Karpas-422 (cell line): ENCODE results near the gene PKNOX2. TPM values are rescaled to one million over a fixed set of nuclear protein-coding genes. Genes with fewer than 3 reads are reported as not detected.
A peak's percentile ranks its signal among the peaks of the same experiment; 100 is the strongest.

Experiments
- DNase-seq: peaks from one replicate; pipeline ENCODE4 v3.0.0-alpha.2; 2015
- H2AFZ ChIP-seq: fragments of 200-600 bp; sonication (generic); 2 replicates; pipeline ENCODE4 v1.6.1; 2014; ENCODE audit warnings: antibody characterized with exemption, low read length, mixed read lengths
- H3K27ac ChIP-seq: fragments of 200-600 bp; sonication (generic); 2 replicates; pipeline ENCODE4 v1.5.1; 2014; ENCODE audit warnings: mild to moderate bottlenecking, low read length, moderate library complexity
- H3K27me3 ChIP-seq: fragments of 200-600 bp; sonication (generic); 2 replicates; pipeline ENCODE4 v1.6.1; 2014; ENCODE audit warnings: low read length, mixed read lengths
- H3K36me3 ChIP-seq: fragments of 200-600 bp; sonication (generic); 2 replicates; pipeline ENCODE4 v1.6.1; 2014; ENCODE audit warnings: low read length, mixed read lengths; ENCODE audit not compliant: insufficient read depth
- H3K4me1 ChIP-seq: fragments of 200-600 bp; sonication (generic); 2 replicates; pipeline ENCODE4 v1.6.1; 2014; ENCODE audit warnings: mild to moderate bottlenecking, low read length, mixed read lengths
- H3K4me2 ChIP-seq: fragments of 200-600 bp; sonication (generic); 2 replicates; pipeline ENCODE4 v1.6.1; 2014; ENCODE audit warnings: low read length, low read depth, mild to moderate bottlenecking; ENCODE audit not compliant: poor library complexity, severe bottlenecking
- H3K4me3 ChIP-seq: fragments of 200-600 bp; sonication (generic); 2 replicates; pipeline ENCODE4 v1.5.1; 2014; ENCODE audit warnings: mild to moderate bottlenecking, antibody characterized with exemption, low read length, mixed read lengths
- H3K79me2 ChIP-seq: fragments of 200-600 bp; sonication (generic); 2 replicates; pipeline ENCODE4 v1.6.1; 2014; ENCODE audit warnings: mild to moderate bottlenecking, low read length, mixed read lengths
- H3K9ac ChIP-seq: fragments of 200-600 bp; sonication (generic); 2 replicates; pipeline ENCODE4 v1.6.0; 2014; ENCODE audit warnings: low read length
- H3K9me2 ChIP-seq: fragments of 200-600 bp; sonication (generic), shearing (Covaris generic); replicated peaks from 2 replicates; pipeline ENCODE4 v1.6.0; 2014; ENCODE audit warnings: mild to moderate bottlenecking, low read length, moderate library complexity; ENCODE audit not compliant: insufficient read depth
- H3K9me3 ChIP-seq: fragments of 300-700, 200-600 bp; sonication (generic); 2 replicates; pipeline ENCODE4 v1.6.1; 2014; ENCODE audit warnings: low read length, mixed read lengths
- H4K20me1 ChIP-seq: fragments of 200-600 bp; sonication (generic); 2 replicates; pipeline ENCODE4 v1.6.1; 2014; ENCODE audit warnings: mild to moderate bottlenecking, antibody characterized with exemption, low read length, low read depth; ENCODE audit not compliant: insufficient read depth
- total RNA-seq: library from RNA; depleted of rRNA; stranded (reverse); fragments of >200 nt; shearing (Covaris generic); gene quantifications from 2 replicates; pipeline ENCODE4 v1.2.3, GENCODE V29; 2014; ENCODE audit warnings: low replicate concordance

Gene PKNOX2
- total RNA-seq, 1 experiment from 2014 or later: 1.5 TPM

- no peak overlapping the region for H3K27ac ChIP-seq
- H3K9me2 ChIP-seq: no peaks in the 10 kb centered on the region
- H2AFZ ChIP-seq: no peak overlapping the region
- no peaks in the 10 kb centered on the region for H3K4me1 ChIP-seq
- H3K4me3 ChIP-seq: no peak overlapping the region
- no peak overlapping the region for H3K4me2 ChIP-seq
- H3K36me3 ChIP-seq: no peaks in the 10 kb centered on the region
- no peak for DNase-seq
- H3K27me3 ChIP-seq: no peaks in the 10 kb centered on the region
- H3K9ac ChIP-seq: no peak overlapping the region
- no peaks in the 10 kb centered on the region for H3K79me2 ChIP-seq
- no peaks in the 10 kb centered on the region for H3K9me3 ChIP-seq
- no peaks in the 10 kb centered on the region for H4K20me1 ChIP-seq
These were observed 32.5 kb upstream of the PKNOX2 start for GRCh38 chr11:125132071-125132470.

DNA sequence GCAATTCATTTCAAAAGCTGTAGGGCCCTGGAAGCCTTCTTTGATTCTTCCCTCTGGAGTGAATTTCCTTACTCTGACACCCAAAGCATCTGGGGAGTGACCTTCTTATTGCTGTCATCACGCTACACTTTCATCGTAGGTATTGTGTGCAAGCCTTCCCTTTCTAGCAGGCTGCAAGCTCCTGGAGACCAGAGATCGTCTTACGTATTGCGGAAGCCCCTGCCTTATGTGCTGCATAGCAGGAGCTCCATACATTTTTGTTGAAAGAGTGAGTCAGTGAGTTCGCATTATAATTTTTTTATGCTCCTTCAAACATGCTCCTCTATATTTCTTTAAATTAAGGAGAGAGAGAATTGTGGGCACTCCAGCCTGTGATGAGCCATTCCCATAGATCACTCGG is 32.0 kb upstream of the PKNOX2 start:
- Histone ChIP-seq H4K20me1 (no peaks in the 10 kb centered on the region), H3K4me3 (no peak overlapping the region), H3K9ac (no peak overlapping the region), H3K4me2 (no peak overlapping the region), H3K79me2 (no peaks in the 10 kb centered on the region), H3K9me3 (no peaks in the 10 kb centered on the region), H3K4me1 (no peaks in the 10 kb centered on the region), H3K27ac (no peak overlapping the region), H3K9me2 (no peaks in the 10 kb centered on the region), H3K36me3 (no peaks in the 10 kb centered on the region), H3K27me3 (no peaks in the 10 kb centered on the region), H2AFZ (no peak overlapping the region)
- no peak for DNase-seq

GRCh38 chr11:125136001-125136400 is 28.6 kb upstream of the PKNOX2 start:
- no peaks in the 10 kb centered on the region for H3K9me2 ChIP-seq
- H4K20me1 ChIP-seq: no peaks in the 10 kb centered on the region
- no peak overlapping the region for H3K9ac ChIP-seq
- H3K27ac ChIP-seq: no peak overlapping the region
- no peaks in the 10 kb centered on the region; the same call in 1 of the 2 replicates for H3K4me1 ChIP-seq
- no peaks in the 10 kb centered on the region for H3K9me3 ChIP-seq
- H2AFZ ChIP-seq: no peak overlapping the region
- H3K36me3 ChIP-seq: no peaks in the 10 kb centered on the region
- H3K79me2 ChIP-seq: no peaks in the 10 kb centered on the region
- DNase-seq: no peak
- no peak overlapping the region for H3K4me2 ChIP-seq
- no peak overlapping the region for H3K4me3 ChIP-seq
- no peaks in the 10 kb centered on the region for H3K27me3 ChIP-seq

GRCh38 chr11:125138966-125139365 is 25.6 kb upstream of the PKNOX2 start:
- no peak overlapping the region for H3K27ac ChIP-seq
- H3K4me1 ChIP-seq: peaks cover 7% of the 10 kb centered on the region
- H3K79me2 ChIP-seq: no peaks in the 10 kb centered on the region
- H2AFZ ChIP-seq: no peak overlapping the region
- H3K9me3 ChIP-seq: no peaks in the 10 kb centered on the region
- no peaks in the 10 kb centered on the region for H3K36me3 ChIP-seq
- H4K20me1 ChIP-seq: no peaks in the 10 kb centered on the region
- H3K27me3 ChIP-seq: no peaks in the 10 kb centered on the region
- no peak overlapping the region for H3K4me2 ChIP-seq
- H3K4me3 ChIP-seq: no peak overlapping the region
- no peaks in the 10 kb centered on the region for H3K9me2 ChIP-seq
- DNase-seq: no peak
- H3K9ac ChIP-seq: no peak overlapping the region

GRCh38 chr11:125139778-125140177 is 24.8 kb upstream of the PKNOX2 start:
- H3K4me3 ChIP-seq: no peak overlapping the region
- no peak for DNase-seq
- H3K9me2 ChIP-seq: no peaks in the 10 kb centered on the region
- H3K27ac ChIP-seq: no peak overlapping the region
- no peaks in the 10 kb centered on the region for H3K79me2 ChIP-seq
- no peak overlapping the region for H3K4me2 ChIP-seq
- no peaks in the 10 kb centered on the region for H3K36me3 ChIP-seq
- H4K20me1 ChIP-seq: no peaks in the 10 kb centered on the region
- H3K27me3 ChIP-seq: no peaks in the 10 kb centered on the region
- H3K9me3 ChIP-seq: no peaks in the 10 kb centered on the region
- H3K9ac ChIP-seq: no peak overlapping the region
- H3K4me1 ChIP-seq: peaks cover 7% of the 10 kb centered on the region
- H2AFZ ChIP-seq: no peak overlapping the region

GRCh38 chr11:125140233-125140632 is 24.3 kb upstream of the PKNOX2 start:
- no peaks in the 10 kb centered on the region for H3K9me3 ChIP-seq
- no peak overlapping the region for H3K4me2 ChIP-seq
- H3K27me3 ChIP-seq: no peaks in the 10 kb centered on the region
- no peak overlapping the region for H3K9ac ChIP-seq
- no peaks in the 10 kb centered on the region for H3K36me3 ChIP-seq
- H4K20me1 ChIP-seq: no peaks in the 10 kb centered on the region
- H3K4me3 ChIP-seq: no peak overlapping the region
- H3K4me1 ChIP-seq: peaks cover 7% of the 10 kb centered on the region
- no peak overlapping the region for H2AFZ ChIP-seq
- H3K9me2 ChIP-seq: no peaks in the 10 kb centered on the region
- DNase-seq: no peak
- no peak overlapping the region for H3K27ac ChIP-seq
- no peaks in the 10 kb centered on the region for H3K79me2 ChIP-seq

- H3K79me2 ChIP-seq: no peaks in the 10 kb centered on the region
- no peaks in the 10 kb centered on the region for H3K9me2 ChIP-seq
- H3K4me2 ChIP-seq: peak overlapping the region; percentile 56
- no peaks in the 10 kb centered on the region for H3K27me3 ChIP-seq
- H3K9me3 ChIP-seq: no peaks in the 10 kb centered on the region
- no peaks in the 10 kb centered on the region for H4K20me1 ChIP-seq
- no peak overlapping the region for H3K4me3 ChIP-seq
- H3K36me3 ChIP-seq: no peaks in the 10 kb centered on the region
- H2AFZ ChIP-seq: no peak overlapping the region
- no peak for DNase-seq
- peaks cover 8% of the 10 kb centered on the region for H3K4me1 ChIP-seq
- H3K9ac ChIP-seq: no peak overlapping the region
- no peak overlapping the region for H3K27ac ChIP-seq
These were observed 23.4 kb upstream of the PKNOX2 start for GRCh38 chr11:125141178-125141577.

DNA sequence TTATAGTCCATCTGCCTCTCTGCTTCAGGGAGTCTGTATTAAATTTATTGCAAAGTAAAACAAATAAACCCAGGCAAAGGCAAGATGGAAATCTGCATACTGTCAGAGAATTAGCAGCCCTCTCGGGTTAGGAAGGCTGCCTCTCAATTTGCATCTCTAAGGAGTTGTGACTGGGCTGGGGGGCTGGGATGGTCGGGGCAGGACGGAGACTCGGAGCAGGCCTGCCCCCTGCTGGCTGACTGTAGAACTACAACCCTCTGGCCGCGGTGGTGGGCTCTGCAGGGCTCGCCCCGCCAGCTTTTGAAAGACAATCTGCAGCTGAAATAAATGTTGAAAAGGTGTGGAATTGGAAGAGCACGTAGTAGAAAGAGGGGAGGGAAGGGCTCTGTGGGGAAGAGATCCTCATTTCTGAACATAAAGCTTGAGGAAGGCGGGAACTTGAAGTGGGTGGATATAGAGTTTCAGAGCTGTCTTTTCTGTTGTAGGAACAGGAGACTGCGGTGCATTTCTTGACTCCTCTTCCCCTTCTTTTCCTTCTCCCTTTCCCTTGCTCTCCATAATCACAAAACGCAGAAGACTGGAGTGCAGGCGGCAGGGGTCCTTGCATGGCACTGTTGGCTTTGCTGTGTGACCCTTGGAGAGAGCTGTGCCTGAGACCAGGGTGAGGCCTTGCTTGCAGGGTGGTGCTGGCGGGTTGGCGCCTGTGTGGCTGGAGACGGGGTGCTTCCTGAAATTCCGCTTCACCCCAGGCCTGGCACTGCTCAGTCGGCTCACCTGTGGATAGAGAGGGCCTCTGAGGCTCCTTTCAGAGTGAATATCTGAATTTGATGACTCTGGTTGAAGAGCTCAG is 22.6 kb upstream of the PKNOX2 start:
- H3K79me2 ChIP-seq: no peaks in the 10 kb centered on the region
- H3K4me2 ChIP-seq: peak overlapping the region; percentile 56
- no peaks in the 10 kb centered on the region for H3K9me3 ChIP-seq
- H3K27ac ChIP-seq: no peak overlapping the region
- no peaks in the 10 kb centered on the region for H4K20me1 ChIP-seq
- no peaks in the 10 kb centered on the region for H3K27me3 ChIP-seq
- peaks cover 12% of the 10 kb centered on the region for H3K4me1 ChIP-seq
- no peaks in the 10 kb centered on the region for H3K36me3 ChIP-seq
- no peaks in the 10 kb centered on the region for H3K9me2 ChIP-seq
- H2AFZ ChIP-seq: no peak overlapping the region
- no peak overlapping the region for H3K9ac ChIP-seq
- peak; percentile 80 for DNase-seq
- H3K4me3 ChIP-seq: no peak overlapping the region
